Measurements from ENCODE around the gene DYRK1B.
"Not testable (repeated sequence)": the region's sequence is repeated elsewhere in the genome, so short reads cannot be mapped to it uniquely, and the experiment has no call there.

DNA sequence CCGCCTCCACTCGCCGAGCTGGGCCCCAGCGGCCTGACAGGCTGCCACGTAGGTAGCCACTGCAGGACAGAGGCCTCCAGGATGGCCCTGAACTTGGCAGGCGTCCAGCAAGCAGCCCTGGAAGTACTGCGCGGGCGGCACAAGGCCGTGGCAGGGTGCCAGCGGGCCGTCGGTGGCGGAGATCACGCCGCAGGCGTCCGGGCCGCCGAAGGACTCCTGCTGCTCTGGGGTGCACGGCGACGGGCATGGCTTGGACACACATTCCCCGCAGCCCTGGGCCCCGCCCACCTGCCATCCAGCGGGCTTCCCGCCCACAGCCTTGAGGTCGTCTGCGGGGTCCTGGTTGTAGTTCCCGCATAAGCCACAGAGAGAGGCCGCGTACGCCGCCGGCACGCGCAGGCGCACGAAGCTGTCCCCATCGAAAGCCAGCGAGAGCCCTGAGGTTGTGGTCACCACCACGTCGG lies 41.5 kb upstream of the DYRK1B start:
- TF ChIP-seq POLR2AphosphoS2 (conservative IDR thresholded peaks at IDR 0.05; ENCODE audit: low read length); NR3C1 (IDR thresholded peaks at IDR 0.05); JUNB (IDR thresholded peaks at IDR 0.05); MYC (IDR thresholded peaks at IDR 0.05; ENCODE audit: borderline replicate concordance, low read length): not testable (repeated sequence)
- TF ChIP-seq, protein P1, sequence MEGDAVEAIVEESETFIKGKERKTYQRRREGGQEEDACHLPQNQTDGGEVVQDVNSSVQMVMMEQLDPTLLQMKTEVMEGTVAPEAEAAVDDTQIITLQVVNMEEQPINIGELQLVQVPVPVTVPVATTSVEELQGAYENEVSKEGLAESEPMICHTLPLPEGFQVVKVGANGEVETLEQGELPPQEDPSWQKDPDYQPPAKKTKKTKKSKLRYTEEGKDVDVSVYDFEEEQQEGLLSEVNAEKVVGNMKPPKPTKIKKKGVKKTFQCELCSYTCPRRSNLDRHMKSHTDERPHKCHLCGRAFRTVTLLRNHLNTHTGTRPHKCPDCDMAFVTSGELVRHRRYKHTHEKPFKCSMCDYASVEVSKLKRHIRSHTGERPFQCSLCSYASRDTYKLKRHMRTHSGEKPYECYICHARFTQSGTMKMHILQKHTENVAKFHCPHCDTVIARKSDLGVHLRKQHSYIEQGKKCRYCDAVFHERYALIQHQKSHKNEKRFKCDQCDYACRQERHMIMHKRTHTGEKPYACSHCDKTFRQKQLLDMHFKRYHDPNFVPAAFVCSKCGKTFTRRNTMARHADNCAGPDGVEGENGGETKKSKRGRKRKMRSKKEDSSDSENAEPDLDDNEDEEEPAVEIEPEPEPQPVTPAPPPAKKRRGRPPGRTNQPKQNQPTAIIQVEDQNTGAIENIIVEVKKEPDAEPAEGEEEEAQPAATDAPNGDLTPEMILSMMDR (IDR thresholded peaks at IDR 0.05), result not testable (repeated sequence)
- TF ChIP-seq, protein P2, sequence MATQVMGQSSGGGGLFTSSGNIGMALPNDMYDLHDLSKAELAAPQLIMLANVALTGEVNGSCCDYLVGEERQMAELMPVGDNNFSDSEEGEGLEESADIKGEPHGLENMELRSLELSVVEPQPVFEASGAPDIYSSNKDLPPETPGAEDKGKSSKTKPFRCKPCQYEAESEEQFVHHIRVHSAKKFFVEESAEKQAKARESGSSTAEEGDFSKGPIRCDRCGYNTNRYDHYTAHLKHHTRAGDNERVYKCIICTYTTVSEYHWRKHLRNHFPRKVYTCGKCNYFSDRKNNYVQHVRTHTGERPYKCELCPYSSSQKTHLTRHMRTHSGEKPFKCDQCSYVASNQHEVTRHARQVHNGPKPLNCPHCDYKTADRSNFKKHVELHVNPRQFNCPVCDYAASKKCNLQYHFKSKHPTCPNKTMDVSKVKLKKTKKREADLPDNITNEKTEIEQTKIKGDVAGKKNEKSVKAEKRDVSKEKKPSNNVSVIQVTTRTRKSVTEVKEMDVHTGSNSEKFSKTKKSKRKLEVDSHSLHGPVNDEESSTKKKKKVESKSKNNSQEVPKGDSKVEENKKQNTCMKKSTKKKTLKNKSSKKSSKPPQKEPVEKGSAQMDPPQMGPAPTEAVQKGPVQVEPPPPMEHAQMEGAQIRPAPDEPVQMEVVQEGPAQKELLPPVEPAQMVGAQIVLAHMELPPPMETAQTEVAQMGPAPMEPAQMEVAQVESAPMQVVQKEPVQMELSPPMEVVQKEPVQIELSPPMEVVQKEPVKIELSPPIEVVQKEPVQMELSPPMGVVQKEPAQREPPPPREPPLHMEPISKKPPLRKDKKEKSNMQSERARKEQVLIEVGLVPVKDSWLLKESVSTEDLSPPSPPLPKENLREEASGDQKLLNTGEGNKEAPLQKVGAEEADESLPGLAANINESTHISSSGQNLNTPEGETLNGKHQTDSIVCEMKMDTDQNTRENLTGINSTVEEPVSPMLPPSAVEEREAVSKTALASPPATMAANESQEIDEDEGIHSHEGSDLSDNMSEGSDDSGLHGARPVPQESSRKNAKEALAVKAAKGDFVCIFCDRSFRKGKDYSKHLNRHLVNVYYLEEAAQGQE (IDR thresholded peaks at IDR 0.05), result not testable (repeated sequence)
